Inflammatory macrophage treated with lipopolysaccharide for 1 hour (primary cell): ENCODE results near the gene ZNF273.
"Not testable (repeated sequence)": the region's sequence is repeated elsewhere in the genome, so short reads cannot be mapped to it uniquely, and the experiment has no call there.

Source experiments
- DNase-seq, 2 donors: peaks; one replicate each; pipeline ENCODE4 v3.0.0-alpha.2; 2020 to 2022

Gene ZNF273

DNA sequence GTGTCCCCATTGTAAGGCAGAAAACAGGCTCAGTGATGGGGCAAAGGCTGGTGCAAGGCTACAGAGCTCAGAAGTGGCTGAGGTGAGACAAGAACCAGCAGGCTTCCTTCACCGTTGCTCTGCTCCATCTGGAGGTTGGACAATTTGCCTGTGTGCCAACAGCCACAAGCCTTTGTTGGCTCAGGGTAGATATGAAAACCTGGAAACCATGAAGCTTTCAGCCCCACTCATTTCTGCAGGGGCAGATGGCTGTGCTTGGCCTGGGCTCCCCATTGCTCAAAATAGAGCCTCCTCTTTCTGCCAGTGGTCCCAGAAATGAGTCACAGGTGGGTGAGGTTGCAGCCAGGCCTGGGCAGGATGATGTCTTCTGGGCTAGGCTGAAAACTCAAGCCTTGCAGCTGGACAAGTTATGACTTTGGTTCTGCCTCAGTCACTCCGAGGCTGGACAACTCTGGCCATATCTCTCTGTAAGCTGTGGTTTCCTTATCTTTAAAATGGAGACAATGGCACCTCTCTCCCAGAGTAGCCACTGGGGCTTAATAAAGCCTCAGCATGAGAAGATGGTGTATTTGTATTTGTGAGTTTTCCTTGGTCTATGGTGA is 12.2 kb upstream of the ZNF273 start:
- no peak for DNase-seq

DNA sequence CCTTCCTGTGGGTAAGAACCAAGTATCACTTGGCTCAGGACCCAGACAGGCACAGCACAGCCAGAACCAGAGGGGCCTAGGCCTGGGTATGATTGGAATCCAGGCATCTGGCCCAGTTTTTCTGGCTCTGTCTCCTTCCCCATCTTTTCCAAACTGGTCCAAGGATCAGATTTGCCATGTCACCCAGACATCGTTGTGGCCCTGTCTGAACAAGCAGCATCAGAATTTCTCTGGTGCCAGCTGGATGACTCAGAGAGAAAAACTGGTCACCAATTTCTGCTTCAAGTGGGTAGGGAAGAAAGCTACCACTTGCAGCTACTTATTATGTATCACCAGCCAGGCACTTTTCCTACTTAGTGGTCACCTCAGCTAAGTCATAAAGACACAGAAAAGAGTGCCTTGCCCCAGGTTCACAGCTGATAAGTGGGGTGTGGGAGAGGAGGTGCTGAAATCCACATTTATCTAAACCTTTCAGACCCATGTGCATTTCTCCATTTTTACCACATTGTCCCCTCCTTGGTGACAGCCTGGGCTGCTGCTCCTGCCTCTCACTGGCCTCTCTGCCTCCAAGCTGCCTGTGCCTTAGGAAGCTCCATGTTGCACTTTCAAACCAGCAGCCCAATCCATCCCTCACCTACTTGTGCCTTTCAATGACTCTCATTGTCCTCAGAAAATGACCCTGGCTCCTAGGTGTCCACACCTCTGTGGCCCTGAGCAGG is 11.6 kb upstream of the ZNF273 start:
- DNase-seq = not testable (repeated sequence)

GRCh38 chr7:64892116-64892515 is 11.0 kb upstream of the ZNF273 start:
- DNase-seq = no peak

GRCh38 chr7:64892666-64893309 is 10.3 kb upstream of the ZNF273 start:
- DNase-seq = no peak

GRCh38 chr7:64893401-64893800 is 9.7 kb upstream of the ZNF273 start:
- no peak for DNase-seq

DNA sequence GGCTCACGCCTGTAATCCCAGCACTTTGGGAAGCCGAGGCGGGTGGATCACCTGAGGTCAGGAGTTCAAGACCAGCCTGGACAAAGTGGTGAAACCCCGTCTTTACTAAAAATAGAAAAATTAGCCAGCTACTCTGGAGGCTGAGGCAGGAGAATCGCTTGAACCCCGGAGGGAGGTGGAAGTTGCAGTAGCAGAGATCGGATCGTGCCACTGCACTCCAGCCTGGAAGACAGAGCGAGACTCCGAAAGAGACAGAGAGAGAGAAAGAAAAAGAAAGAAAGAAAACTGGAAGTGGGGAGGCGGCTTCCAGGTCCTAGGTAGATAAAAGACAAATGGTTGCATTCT is 640 bp upstream of the ZNF273 start:
- not testable (repeated sequence) for DNase-seq

DNA sequence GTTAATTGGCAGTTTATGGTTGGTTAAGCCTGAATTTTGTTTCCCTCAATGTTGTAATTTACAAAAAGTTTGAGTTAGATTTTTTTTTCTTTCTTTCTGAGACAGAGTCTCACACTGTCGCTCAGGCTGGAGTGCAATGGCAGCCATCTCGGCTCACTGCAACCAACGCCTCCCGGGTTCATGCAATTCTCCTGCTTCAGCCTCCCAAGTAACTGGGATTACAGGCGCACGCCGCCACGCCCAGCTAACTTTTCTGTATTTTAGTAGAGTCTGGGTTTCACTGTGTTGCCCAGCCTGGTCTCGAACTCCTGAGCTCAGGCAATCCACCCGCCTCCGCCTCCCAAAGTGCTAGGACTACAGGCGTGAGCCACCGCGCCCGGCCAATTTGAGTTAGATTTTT is 935 bp downstream of the ZNF273 start:
- DNase-seq = no peak

GRCh38 chr7:64905133-64905532 is 2.1 kb downstream of the ZNF273 start:
- DNase-seq = no peak

GRCh38 chr7:64905547-64905946 is 2.5 kb downstream of the ZNF273 start:
- no peak for DNase-seq

GRCh38 chr7:64907641-64908326 is 4.7 kb downstream of the ZNF273 start:
- DNase-seq = peak in 1 of 2 donors; percentile 39

- DNase-seq = no peak
Measured at GRCh38 chr7:64908358-64908757, 5.3 kb downstream of the ZNF273 start.

DNA sequence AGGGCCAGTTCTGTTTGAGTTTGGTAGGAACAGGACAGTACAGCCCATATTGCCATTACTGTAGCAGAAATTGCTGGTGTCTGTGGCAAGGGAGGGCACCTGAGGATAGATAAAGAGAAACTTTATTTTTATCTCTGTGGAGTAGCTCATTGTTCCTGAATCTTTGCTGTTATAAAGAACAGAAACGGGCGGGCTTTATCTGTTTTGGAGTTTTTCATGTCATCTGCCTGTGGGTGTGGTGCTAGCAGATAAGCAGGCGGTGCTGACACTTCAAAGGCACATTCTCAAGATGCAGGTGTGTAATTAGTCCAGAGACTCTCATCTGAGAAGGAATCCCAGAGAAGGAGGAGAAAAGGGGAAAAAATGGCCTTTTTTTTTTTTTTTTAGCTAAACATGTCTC is 11.5 kb downstream of the ZNF273 start:
- no peak for DNase-seq

GRCh38 chr7:64915301-64915700 is 12.2 kb downstream of the ZNF273 start:
- not testable (repeated sequence) for DNase-seq

DNA sequence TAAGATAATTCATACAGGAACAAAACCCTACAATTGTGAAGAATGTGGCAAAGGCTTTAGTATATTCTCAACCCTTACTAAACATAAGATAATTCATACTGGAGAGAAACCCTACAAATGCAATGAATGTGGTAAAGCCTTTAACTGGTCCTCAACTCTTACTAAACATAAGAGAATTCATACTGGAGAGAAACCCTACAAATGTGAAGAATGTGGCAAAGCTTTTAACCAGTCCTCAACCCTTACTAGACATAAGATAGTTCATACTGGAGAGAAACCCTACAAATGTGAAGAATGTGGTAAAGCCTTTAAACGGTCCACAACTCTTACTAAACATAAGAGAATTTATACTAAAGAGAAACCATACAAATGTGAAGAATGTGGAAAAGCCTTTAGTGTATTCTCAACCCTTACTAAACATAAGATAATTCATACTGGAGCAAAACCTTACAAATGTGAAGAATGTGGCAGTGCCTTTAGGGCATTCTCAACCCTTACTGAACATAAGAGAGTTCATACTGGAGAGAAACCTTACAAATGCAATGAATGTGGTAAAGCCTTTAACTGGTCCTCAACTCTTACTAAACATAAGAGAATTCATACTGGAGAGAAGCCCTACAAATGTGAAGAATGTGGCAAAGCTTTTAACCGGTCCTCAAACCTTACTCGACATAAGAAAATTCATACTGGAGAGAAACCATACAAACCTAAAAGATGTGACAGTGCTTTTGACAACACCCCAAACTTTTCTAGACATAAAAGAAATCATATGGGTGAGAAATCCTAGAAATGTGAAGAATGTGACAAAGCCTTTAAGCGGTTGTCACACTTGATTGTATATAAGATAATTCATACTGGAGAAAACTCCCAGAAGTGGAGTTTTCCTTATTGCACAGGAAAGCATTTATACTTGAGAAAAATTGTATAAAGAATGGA is 25.4 kb downstream of the ZNF273 start:
- not testable (repeated sequence) for DNase-seq

- DNase-seq = no peak
Measured at GRCh38 chr7:64934478-64934877, 31.4 kb downstream of the ZNF273 start.

GRCh38 chr7:64938540-64938939 is 35.5 kb downstream of the ZNF273 start:
- DNase-seq = no peak

- not testable (repeated sequence) for DNase-seq
Measured at GRCh38 chr7:64940021-64940420, 36.9 kb downstream of the ZNF273 start.

- not testable (repeated sequence) for DNase-seq
Measured at GRCh38 chr7:64944667-64945502, 41.8 kb downstream of the ZNF273 start.

GRCh38 chr7:64945503-64946175 is 42.6 kb downstream of the ZNF273 start:
- no peak for DNase-seq

GRCh38 chr7:64946772-64947171 is 43.7 kb downstream of the ZNF273 start:
- no peak for DNase-seq
